ENCODE results near the gene ATP5IF1. TPM values are rescaled to one million over a fixed set of nuclear protein-coding genes. Genes with fewer than 3 reads are reported as not detected.

ATP5IF1 gene
- 216 and 251 TPM in 2 replicates for total RNA-seq (2014; rRNA removed; shearing (Covaris generic))

DNA sequence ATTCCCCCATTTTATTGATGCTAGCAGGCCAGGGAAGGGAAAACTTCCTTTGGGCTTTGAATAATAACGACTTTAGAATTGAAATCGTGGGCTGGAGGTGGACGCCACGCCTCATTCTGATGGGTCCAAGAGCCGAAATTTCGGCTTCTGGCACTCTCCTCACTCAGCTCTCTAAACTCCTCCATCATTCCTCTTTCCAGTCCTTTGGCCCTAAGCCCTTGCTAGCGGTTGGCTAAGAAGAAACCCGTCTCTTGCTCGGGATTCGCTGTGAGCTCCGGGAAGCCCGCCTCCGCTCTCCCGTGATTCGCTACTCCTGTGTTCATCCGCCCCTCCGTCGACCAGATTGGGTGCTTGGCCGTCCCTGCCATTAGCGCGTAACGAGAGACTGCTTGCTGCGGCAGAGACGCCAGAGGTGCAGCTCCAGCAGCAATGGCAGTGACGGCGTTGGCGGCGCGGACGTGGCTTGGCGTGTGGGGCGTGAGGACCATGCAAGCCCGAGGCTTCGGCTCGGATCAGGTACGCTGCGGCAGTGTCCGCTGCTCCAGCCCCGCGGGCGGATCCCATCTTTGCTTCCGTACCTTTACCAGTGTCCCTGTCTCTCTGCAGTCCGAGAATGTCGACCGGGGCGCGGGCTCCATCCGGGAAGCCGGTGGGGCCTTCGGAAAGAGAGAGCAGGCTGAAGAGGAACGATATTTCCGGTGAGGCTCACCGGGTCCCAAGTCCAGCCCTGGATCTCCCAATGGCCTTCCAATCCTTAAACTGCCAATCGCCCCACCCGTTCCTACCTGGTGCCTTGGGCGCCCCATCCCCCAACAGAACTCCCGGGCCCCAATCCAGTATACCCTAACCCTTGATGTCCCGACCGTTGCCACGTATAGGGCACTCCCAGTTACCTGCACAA is at the start of gene ATP5IF1:
Gene ATP5IF1 (plus strand): TSS at position 370 of the 901 bp plus-strand sequence. CDS start 60 bp downstream, at position 430.
- peak; percentile 92 for DNase-seq (ENCODE audit: low spot score)

DNA sequence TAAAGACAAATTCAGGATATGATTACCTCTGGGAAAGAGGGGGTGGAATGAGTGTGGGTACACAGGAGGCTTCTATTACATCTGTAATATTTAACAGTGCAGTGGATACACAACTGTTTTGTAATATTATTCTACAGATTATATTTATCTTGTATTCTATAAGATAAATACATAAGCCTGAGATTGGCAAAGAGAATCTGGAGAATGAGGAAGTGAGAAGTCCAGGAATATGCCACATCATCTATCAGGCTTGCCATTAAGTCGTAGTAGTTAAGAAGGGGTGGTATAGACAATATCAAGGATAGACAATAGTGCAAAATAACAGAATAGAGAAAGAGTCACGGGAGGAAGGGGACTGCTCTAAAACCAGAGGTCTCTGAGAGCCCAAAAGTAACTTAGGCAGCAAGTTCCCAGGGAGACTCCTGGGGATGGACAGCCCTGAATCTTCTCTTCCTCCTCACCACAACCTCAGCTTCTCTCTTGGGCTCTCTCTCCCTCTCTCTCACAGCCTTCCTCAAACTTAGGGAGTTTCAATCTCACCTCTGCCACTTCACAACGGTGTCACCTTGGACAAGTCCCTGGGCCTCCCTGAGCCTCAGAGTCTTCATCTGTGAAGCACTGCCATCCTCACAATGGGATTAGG is 45.5 kb upstream of the ATP5IF1 start:
- DNase-seq (ENCODE audit: low spot score), result no peak

DNA sequence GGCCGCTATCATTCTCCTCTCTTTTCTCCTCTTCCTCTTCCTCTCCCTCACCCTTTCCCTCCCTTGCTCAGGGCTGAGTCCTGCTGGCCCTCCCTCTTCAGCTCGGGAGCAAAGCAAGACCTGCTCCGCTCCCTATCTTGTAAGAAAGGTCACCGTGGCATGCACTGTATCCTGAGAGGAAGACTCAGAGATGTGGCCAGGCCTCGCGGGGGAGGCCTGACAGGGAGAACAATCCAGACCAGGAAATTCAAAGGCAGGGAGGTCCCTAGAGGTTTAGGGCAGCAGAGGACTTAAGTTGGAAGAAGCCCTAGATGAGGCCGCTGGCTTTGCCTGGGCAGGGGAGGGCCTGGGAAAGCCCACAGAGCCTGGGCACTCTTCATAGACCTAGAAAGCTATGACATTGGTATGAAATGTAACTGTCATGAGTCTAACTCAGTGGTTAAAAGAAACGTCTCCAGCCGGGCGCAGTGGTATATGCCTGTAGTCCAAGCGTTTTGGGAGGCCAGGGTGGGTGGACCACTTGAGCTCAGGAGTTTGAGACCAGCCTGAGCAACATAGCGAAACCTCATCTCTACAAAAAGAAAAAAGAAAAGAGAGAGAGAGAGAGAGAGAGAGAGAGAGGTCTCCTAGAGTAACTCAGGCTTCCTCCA is 44.8 kb upstream of the ATP5IF1 start:
- no peak for DNase-seq (ENCODE audit: low spot score)

DNA sequence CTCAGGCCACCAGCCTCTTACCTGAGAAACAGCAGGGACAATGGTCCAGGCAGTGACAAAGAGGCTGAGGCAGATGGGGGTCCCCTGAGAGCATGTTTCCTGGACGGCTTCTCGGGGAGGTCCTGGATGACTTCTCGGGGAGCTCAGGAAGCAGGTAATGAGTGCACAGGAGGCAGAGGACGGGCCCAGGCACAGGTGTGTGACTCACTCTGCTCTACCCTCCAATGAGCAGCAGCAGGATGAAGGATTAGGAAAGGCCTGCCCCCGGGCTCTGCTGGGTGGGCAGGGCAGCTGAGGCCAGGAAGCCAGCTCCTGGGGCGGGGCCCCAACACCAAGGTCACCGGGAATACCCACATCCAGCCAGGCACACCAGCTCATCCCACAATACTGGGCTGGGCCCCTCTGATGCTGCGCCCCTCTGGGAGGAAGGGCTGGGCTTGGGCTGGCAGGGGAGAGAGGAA is 42.2 kb upstream of the ATP5IF1 start:
- no peak for DNase-seq (ENCODE audit: low spot score)

DNA sequence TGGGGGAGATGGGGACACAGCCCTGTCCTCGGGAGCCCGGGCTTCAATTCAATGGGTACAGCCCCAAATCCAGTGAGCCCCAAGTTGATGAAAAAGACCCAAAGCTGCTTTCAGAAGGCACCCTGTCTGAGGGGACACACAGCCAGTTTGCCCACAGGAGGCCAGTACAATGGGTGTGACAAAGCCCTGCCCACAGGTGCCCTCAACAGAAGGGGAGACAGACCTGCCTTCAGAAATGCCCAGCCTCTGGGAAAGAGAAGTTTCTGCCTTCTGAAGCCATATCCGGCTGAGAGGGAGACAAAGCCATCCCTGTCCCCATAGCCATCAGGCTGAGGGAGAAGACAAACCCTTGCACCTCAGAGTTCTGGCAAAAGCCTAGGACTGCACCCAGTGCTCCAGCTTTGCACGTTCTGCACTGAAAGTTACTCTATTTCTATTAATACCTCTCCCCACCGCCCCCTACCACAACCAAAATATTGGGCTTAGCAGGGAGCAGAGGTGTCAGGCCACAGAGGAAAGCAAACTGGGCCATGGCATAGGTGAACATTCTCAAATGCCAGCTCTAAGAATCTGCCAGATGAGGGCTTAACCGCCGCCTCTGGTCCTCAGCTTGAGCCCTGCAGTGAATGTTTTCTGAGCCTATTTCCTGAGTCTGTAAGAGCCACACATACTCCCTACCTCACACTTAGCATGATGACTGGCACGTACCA is 41.4 kb upstream of the ATP5IF1 start:
- DNase-seq (ENCODE audit: low spot score), result no peak

DNA sequence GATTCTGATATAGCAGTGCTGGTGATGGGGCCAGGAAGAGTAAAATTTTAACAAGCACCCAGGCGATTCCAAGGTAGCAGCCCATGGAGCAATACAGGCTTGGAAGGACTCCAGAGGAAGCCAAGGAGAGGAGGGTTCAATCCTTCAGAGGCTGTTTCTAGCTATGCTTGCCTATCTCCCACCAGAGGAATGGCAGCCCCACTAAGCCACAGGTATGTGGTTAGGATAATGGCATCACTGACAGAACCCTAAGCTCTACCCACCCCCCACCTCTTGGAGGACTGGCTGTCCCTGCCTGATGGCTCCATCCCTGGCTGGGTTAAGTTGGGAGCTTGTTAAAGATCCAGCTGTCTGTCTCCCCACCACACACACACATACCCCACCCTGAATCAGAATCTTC is 40.1 kb upstream of the ATP5IF1 start:
- DNase-seq (ENCODE audit: low spot score), result no peak

DNA sequence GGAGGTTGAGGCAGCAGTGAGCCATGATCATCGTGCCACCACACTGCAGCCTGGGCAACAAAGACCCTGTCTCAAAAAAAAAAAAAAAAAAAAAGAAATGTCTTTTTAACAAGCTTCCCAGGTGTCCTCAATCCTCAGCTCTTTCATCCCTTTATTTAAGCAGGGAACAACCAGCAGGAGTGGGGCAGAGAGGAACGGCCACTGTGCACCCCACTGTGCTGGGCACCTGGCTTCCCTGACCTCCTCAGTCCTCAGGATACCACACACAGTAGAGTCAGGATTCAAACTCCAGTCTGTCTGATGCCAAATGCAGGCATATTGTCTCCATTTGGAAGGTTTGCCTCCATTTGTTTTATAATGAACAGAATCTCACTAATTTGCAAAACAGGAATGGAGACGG is 39.6 kb upstream of the ATP5IF1 start:
- DNase-seq (ENCODE audit: low spot score), result no peak

DNA sequence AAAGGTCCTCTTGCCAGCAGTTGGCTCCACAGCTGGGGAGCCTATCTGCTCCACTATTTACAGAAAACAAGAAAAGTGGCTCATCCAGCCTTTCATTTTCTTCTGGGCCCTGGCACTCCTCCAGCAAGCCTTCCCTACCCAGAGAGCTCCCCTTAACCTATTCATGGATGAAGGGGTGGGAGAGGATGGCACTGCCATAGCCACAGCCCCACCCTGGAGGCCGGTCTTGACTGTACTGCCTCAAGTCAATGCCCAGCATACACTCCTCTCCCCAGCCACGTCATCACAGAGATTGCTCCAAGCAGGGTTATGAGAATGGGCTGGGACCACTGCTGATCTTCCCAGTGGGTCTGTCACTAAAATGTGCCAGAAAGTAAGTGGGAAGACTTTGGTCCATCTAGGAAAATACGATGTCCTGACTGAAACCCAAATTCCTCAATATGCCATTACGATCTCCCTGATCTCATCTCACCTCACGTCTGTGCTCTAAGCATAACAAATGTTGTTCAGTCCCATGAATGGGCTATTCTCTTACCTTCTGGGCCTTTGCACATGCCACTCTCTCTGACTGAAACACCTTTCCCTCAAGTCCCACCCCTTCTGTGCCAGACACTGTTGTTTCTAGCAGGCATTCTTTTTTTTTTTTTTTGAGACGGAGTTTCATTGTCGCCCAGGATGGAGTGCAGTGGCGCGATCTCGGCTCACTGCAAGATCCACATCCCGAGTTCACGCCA is 38.1 kb upstream of the ATP5IF1 start:
- no peak for DNase-seq (ENCODE audit: low spot score)

DNA sequence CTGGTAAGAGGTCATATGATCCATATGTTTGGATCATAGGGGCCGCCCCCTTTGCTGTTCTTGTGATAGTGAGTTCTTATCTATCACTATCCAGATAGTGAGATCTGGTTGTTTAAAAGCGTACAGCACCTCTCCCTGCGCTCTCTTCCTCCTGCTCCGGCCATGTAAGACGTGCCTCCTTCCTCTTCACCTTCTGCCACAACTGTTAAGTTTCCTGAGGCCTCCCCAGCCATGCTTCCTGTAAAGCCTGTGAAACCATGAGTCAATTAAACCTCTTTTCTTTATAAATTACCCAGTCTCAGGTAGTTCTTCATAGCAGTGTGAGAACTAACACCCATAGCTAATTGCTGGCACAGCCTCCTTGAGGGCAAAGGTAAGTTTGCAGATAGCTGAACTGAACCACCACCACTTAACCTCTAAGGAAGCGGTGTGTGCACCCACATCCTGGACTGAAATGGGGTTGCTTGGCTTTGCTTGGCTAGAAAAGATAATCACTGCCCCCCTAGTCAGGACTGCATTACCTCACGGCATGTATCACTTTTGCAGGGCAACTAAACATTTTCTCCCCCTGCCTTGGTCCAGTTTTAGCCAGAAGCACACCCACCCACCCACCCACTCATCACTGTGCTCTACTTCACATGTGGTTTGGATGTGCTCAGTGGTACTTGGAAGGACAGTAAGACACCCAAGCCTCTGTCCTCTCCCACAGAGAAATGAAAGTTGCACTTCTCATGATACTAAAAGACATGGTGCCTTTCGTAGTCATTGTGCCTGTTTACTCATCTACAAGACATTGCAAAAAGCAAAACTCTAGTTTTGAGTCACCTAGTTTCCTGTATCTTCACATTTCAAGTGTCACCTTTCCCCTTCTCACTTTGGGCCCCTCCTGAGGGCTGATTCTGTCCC is 36.3 kb upstream of the ATP5IF1 start:
- DNase-seq (ENCODE audit: low spot score), result no peak

DNA sequence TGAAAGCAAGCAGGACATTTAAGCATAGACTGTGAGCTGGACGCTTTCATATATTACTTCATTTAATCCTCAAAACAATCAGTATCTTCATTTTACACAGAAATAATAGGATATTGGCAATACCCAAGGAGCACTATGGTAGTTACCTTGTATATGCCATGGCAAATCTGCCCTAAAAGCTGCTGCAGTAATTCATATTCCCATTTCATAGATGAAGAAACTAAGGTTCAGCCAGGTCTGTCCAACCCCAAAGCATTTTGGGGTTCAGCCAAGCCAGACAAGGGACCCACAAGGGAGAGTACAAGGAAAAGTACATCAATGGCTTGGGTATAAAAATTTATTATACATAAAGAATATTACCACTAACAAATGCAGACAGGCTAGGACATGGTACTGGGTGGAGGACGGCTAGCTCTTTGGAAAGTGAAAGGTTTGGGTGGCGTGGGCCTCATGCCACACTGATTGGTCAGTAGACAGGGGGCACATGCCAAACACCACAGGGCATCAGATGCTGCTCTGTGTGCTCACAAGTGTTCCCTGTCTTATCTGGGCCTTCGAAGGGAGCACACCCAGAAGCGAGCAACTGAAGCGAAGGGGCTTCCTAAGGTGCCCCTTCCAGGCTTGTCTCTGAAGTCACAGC is 35.6 kb upstream of the ATP5IF1 start:
- no peak for DNase-seq (ENCODE audit: low spot score)

DNA sequence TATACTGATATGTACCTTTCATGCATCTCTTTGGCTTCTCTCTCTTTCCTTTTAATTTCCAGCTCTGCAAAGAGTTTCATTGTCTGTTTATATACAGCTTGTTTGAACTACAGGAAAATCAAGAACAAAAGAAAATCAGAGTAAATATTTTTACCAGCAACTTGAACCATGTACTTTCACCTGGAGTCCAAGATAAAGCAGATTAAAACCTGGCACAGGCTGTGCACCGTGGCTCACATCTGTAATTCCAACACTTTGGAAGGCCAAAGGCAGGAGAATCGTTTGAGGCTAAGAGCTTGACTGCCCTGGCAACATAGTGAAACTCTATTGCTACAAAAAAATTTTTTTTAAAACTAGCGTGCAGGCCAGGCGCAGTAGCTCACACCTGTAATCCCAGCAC is 30.7 kb upstream of the ATP5IF1 start:
- no peak for DNase-seq (ENCODE audit: low spot score)

DNA sequence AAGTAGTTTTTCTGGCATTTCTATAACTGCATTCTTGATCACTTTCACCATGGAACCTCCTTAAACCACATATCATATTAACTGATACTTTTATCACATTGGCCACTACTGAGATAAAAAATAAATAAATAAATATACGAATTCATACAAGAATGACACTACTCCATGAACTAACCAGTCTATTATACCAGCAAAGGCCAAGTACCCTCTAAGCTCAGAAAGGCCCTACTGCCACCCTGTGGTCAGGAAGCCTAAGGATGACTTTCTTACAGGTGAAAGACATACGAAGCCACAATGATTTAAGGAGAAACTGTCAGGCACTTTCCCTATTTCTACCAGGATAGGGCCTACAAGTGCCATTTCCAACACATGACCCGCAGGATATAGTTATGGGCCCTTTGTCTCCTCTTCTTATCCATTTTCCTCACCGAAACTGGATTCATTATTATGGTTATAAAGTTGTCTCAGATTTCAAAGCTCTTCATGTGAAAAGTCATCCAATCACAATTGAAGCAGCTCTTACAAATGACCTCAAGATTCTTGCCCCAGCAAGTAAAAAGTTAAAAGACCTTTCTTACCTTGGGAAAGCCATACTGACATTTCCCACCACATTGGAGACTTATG is 27.0 kb upstream of the ATP5IF1 start:
- DNase-seq (ENCODE audit: low spot score), result peak; percentile 22

DNA sequence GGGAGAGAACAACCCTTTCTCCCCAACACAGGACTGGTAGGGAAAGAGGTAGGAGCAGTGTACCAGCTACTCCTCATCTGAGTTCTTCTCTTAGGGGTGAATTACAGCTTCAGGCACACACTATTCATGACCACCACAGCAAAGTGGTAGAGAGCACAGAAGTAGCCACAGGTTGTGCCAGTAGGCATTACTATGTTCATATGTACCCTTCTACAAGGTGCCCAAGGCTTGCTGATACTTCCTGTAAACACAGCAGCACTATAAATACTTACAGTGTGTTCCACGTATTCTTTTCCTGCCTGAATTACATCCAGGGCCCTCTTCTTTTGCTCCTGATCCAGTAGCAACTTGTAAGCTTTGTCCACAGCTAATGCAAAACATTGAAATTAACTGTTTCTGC is 26.2 kb upstream of the ATP5IF1 start:
- no peak for DNase-seq (ENCODE audit: low spot score)

DNA sequence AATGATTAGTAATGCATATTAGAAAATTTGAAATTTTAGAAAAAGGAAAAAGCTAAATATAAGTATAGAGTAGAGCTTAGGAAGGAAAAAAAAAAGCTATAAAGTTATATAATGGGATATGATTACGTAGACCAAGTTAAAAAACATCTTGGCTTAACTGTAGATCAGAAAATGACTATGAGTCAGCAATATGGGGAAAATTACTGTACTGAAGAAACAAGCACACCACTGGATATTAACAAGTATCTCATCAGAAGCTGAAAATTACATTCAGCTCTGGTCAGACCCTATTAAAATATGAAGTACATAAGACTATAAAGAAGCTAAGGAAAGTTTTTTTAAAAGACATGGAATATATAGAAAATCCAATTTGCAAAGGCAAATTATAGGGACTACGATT is 22.6 kb upstream of the ATP5IF1 start:
- DNase-seq (ENCODE audit: low spot score), result no peak

DNA sequence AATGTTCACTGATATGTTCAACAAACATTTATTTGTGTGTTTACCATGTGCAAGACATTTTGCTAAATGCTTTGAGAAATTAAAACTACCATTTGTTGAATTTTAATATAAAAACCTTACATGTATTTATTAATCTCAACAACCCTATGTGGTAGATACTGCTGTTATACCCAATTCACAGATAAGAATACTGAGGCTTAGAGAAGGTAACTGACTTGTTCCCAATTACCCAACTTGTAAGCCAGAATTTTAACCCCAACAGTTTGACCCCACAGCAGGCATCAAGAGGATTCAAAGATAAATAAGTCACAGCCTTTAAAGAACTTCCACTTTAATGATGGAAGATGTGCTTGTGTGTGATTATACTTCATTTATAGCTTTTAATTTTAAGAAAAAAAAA is 6.8 kb upstream of the ATP5IF1 start:
- no peak for DNase-seq (ENCODE audit: low spot score)

DNA sequence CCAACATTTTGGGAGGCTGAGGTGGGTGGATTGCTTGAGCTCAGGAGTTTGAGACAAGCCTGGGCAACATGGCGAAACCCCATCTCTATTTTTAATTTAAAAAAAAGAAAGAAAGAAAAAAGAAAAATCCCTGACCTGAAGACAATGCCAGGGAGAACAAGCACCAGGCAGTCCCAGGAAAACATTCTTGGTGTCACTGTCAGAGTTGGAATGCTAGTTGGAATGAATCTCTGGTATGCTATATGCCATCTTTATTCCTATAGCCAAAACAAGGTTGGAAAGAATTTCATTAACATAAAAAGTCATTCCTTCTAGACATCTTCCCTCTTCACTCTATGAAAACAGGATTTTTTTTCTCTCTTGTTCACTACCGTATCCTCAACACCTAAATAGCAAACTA is 5.9 kb upstream of the ATP5IF1 start:
- no peak for DNase-seq (ENCODE audit: low spot score)

DNA sequence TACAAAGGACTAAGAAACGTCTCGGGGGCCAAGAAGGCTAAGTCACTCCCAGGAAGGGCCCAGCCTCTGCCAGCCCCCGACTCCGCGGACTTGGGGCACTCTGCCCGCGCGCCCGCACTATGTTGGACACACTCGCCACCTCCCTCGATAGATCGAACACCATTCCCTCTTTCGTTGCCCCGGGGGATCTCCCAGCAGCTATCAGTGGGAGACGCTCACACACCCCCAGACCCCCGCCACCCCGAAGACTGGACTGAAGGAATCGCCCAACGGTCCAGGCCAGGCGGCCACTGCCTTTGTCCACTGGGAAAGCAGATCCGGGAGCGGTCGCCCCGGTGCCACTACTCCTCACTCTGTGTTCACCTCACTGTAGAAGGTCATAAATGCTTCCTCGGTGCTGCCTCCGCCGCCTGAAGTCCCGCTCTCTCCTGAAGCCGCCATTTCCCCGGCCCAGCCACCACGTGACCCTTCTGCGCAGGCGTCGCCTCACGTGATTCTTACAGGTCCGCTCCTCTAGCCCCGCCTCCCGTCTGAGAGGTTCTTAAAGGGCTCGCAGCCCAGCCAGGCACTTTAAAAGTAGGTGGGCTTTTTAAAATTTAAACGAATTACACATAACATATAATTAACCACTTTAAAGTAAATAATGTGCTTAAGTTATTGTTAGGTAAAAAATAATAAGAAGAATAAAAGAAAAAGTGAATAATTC is 3.2 kb upstream of the ATP5IF1 start, which contains the start of gene DNAJC8:
Gene DNAJC8 (minus strand): TSS at position 472 of the 706 bp plus-strand sequence. CDS start 31 bp downstream, at position 441.
- peak; percentile 67 for DNase-seq (ENCODE audit: low spot score)

DNA sequence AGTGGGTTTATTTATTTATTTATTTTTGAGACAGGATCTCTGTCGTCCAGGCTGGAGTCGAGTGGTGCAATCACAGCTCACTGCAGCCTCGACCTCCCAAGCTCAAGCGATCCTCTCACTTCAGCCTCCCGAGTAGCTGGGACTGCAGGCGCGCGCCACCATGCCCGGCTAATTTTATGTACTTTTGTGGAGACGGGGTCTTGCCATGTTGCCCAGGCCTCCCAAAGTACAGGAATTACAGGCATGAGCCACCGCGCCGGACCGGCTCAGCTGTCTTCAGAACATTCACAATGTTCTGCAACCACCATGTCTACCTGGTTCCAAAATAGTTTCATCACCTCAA is 2.7 kb upstream of the ATP5IF1 start:
- no peak for DNase-seq (ENCODE audit: low spot score)
